Kidney (tissue), 14 donors: ENCODE data around the gene FDX1. TPM values are rescaled to one million over a fixed set of nuclear protein-coding genes. Genes with fewer than 3 reads are reported as not detected.

Experiments used
- DNase-seq, 5 donors: peaks; one replicate each; pipeline ENCODE4 v3.0.0-alpha.2; 2013 to 2020
- FAIRE-seq: peaks from 2 replicates; lab custom pipeline; 2012; peaks lifted over from hg19 to GRCh38; lab: Jason Lieb, UNC
- H3K27ac ChIP-seq, 2 donors: one replicate each; pipeline ENCODE4 v1.7.0; 2013; ENCODE audit warnings: low read depth in 2 of 2, low read length in 2 of 2, inconsistent platforms in 1 of 2
- H3K27me3 ChIP-seq: one replicate; pipeline ENCODE4 v1.7.1; 2013; ENCODE audit warnings: low read length, inconsistent platforms; ENCODE audit not compliant: control insufficient read depth, insufficient read depth
- H3K36me3 ChIP-seq, 3 donors: one replicate each; pipeline versions ENCODE4 v1.7.0 to v1.7.1; 2013; ENCODE audit warnings: low read length in 3 of 3, control low read depth in 1 of 3, inconsistent platforms in 1 of 3; ENCODE audit not compliant: insufficient read depth in 3 of 3, control insufficient read depth in 2 of 3
- H3K4me1 ChIP-seq, 3 donors: one replicate each; pipeline versions ENCODE4 v1.7.0 to v1.7.1; 2013; ENCODE audit warnings: low read length in 3 of 3, inconsistent platforms in 1 of 3, low read depth in 1 of 3; ENCODE audit not compliant: control insufficient read depth in 2 of 3, insufficient read depth in 2 of 3
- H3K4me3 ChIP-seq, 3 donors: one replicate each; pipeline versions ENCODE4 v1.7.0 to v1.8.1; 2013; ENCODE audit warnings: low read length in 3 of 3, control low read depth in 1 of 3, inconsistent platforms in 1 of 3
- H3K9ac ChIP-seq, 3 donors: one replicate each; pipeline versions ENCODE4 v1.7.0 to v1.7.1; 2013; ENCODE audit warnings: low read length in 3 of 3, control low read depth in 1 of 3, inconsistent platforms in 1 of 3
- H3K9me3 ChIP-seq, 3 donors: one replicate each; pipeline versions ENCODE4 v1.7.0 to v1.7.1; 2013; ENCODE audit warnings: low read length in 3 of 3, control low read depth in 1 of 3, inconsistent platforms in 1 of 3; ENCODE audit not compliant: control insufficient read depth in 2 of 3, insufficient read depth in 1 of 3
- intact Hi-C: fragments of 100-400 bp; cut with DNase I; formaldehyde crosslinking; loops from one replicate; pipeline ENCODE4 v1.11.1; 2022
- polyA plus RNA-seq: library from polyadenylated mRNA; stranded (reverse); fragments of 350-450 nt; fragmentation: Illumina TruSeq; extraction: RNeasy Lipid Tissue Mini Kit (QIAGEN cat#74804); gene quantifications from one replicate; pipeline ENCODE4 v1.2.3, GENCODE V29; 2014; ENCODE audit warnings: low read depth, low replicate concordance; ENCODE audit not compliant: insufficient read depth
- total RNA-seq: library from RNA; stranded (reverse); fragmentation: NEBNext Ultra II Directional; extraction: Animal tissue kit (Norgen Biotek cat#: 25700); gene quantifications from one replicate; pipeline ENCODE4 v1.2.1, GENCODE V29; 2021
- TF ChIP-seq, protein P1 (sequence below): IDR thresholded peaks from 3 replicates; pipeline ENCODE4 v1.5.1; 2012; ENCODE audit warnings: mild to moderate bottlenecking, moderate library complexity, borderline replicate concordance; ENCODE audit not compliant: insufficient read depth; ENCODE audit errors: extremely low read depth
- donor health status: control.
- donor health status: control.
- donor health status: control.
- donor health status: control.
- donor health status: control.
- donor health status: DM: yes; HTN: yes; CAD: no.
- donor health status: Normal renal cell carcinoma (clear cell type).

Gene FDX1
- total and polyA plus RNA-seq, 2 donors from 2014 or later, result 13.1 to 34.4 TPM

DNA sequence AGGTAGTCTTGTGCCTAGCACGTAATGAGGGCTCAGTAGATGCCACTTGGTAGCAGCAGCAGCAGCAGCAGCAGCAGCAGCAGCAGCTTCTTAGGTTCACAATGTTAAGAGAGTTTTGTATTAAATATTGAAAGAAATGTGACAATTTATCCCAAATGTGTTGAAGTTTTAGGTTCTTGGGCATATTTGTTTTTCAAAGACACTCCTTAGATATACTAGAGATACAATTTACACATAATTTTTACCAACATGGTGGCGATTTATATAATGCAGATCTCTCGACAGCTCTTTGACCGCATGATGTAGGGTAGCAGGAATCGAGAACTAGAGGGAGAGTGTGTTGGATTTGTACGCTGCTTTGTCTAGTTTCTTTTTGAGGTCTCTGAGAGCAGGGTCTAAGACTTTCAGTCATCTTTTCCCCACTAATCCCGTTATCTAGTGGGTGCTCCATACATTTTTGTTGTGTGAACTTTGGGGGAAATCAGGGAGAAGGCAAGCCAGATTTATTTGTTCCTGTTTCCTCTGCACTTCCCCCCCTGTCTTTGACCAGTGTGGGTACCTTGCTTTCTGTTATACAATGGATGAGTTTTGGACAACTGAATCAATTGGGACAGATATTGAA is 1.4 kb downstream of the FDX1 start:
- DNase-seq, result peak in 2 of 5 donors; percentile 39 to 42
- TF ChIP-seq, protein P1, sequence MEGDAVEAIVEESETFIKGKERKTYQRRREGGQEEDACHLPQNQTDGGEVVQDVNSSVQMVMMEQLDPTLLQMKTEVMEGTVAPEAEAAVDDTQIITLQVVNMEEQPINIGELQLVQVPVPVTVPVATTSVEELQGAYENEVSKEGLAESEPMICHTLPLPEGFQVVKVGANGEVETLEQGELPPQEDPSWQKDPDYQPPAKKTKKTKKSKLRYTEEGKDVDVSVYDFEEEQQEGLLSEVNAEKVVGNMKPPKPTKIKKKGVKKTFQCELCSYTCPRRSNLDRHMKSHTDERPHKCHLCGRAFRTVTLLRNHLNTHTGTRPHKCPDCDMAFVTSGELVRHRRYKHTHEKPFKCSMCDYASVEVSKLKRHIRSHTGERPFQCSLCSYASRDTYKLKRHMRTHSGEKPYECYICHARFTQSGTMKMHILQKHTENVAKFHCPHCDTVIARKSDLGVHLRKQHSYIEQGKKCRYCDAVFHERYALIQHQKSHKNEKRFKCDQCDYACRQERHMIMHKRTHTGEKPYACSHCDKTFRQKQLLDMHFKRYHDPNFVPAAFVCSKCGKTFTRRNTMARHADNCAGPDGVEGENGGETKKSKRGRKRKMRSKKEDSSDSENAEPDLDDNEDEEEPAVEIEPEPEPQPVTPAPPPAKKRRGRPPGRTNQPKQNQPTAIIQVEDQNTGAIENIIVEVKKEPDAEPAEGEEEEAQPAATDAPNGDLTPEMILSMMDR, result no peak
- H3K27ac ChIP-seq, result peak overlapping the region; percentile 61 to 88
- H3K27me3 ChIP-seq, result no peaks in the 10 kb centered on the region
- H3K36me3 ChIP-seq, result no peaks in the 10 kb centered on the region
- peak overlapping the region; percentile 76 to 91 (median 85) for H3K4me3 ChIP-seq
- peaks cover 4 to 27% (median 10%) of the 10 kb centered on the region in 3 donors for H3K4me1 ChIP-seq
- peak overlapping the region; percentile 72 to 97 (median 91) for H3K9ac ChIP-seq
- H3K9me3 ChIP-seq, result no peaks in the 10 kb centered on the region
- no peak for FAIRE-seq
- intact Hi-C loops, result loop anchor here (10.0 kb wide), 1 partner anchor 226 kb away; no protein-coding TSS in a partner anchor

DNA sequence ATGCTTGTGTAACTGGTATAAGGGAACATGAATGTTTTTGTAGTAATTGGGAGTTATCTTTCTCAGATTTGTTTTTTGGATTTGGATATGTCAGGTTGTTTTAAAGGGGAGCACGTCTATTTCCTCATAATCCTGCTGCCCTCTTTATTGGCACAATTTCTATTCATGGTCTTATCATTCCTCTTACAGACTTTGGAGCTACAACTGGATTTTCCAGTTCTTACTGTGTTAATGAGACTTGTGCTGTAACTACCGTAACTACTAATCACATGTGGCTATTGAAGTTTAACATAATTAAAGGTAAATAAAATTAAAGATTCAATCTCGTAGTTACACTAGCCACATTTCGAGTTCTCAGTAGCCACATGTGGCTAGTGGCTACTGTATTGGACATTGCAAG is 1.9 kb downstream of the FDX1 start:
- Histone ChIP-seq H3K4me1 (peaks cover 4 to 29% (median 10%) of the 10 kb centered on the region in 3 donors), H3K9ac (peak overlapping the region; percentile 0 to 91 (median 16)), H3K27ac (peak overlapping the region; percentile 18 to 61), H3K9me3 (no peaks in the 10 kb centered on the region), H3K27me3 (no peaks in the 10 kb centered on the region), H3K36me3 (no peaks in the 10 kb centered on the region), H3K4me3 (peak overlapping the region; percentile 76 to 91 (median 85))
- DNase-seq (peak in 2 of 5 donors; percentile 23 to 48), FAIRE-seq (peak; percentile 8)
- TF ChIP-seq, protein P1, result no peak
- intact Hi-C loops, result loop anchor here (10.0 kb wide), 1 partner anchor 227 kb away; no protein-coding TSS in a partner anchor

DNA sequence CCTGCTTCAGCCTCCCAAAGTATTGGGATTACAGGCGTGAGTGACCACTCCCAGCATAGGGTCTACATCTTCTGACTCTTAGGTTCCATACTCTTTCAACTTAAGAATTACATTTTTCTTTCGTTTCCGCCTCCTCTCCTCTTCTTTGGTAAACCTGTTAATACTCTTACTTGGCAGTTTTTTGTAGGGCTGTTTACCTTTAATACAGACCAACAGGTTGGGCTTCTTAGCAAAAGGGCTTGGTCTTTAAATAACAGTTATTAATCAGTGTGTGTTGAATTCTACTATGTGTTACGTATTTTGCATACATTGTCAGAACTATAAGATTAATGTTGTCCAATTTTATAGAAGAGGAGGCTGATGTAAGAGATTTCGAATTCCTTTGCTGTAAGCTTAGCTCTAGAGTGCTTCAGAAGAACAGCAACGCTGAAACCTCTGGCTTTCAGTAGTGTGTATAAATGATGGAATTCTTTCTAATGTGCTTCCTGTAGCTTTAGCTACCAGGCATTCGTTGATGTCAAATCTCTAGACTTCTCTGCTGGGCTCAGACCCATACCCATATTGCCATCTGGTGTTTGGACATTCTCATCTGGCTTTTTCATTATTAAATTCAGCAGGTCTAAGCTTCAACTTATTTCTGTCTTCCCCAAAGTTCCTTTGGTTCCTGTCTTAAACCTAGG is 3.1 kb downstream of the FDX1 start:
- peaks cover 7 to 33% (median 10%) of the 10 kb centered on the region in 3 donors for H3K4me1 ChIP-seq
- no peaks in the 10 kb centered on the region for H3K9me3 ChIP-seq
- DNase-seq (peak in 2 of 5 donors; percentile 8 to 29), FAIRE-seq (no peak)
- H3K27ac ChIP-seq, result no peak overlapping the region
- intact Hi-C loops, result loop anchor here (10.0 kb wide), 1 partner anchor 228 kb away; no protein-coding TSS in a partner anchor
- H3K4me3 ChIP-seq, result no peak overlapping the region
- H3K9ac ChIP-seq, result peak overlapping the region in 1 of 3 donors; percentile 2
- H3K36me3 ChIP-seq, result peaks cover 0 to 3% (median 0%) of the 10 kb centered on the region in 3 donors
- TF ChIP-seq, protein P1, result no peak
- H3K27me3 ChIP-seq, result no peaks in the 10 kb centered on the region
